SK-N-SH (cell line): Measurements from ENCODE around the gene PARD3.

ENCODE experiments used
- CTCF ChIP-seq: fragments of 200-600 bp; sonication (generic); IDR thresholded peaks from 2 replicates; pipeline ENCODE4 v1.6.1; 2017; ENCODE audit warnings: antibody characterized with exemption, mild to moderate bottlenecking, moderate library complexity
- FOXM1 ChIP-seq: IDR thresholded peaks from 2 replicates; pipeline ENCODE4 v1.4.0; 2012; ENCODE audit warnings: low read depth, mild to moderate bottlenecking
- GABPA ChIP-seq: IDR thresholded peaks from 2 replicates; pipeline ENCODE4 v1.4.0; 2012; ENCODE audit warnings: low read depth, mild to moderate bottlenecking
- GATA2 ChIP-seq: sonication (generic); formaldehyde crosslinking; IDR thresholded peaks from 2 replicates; pipeline ENCODE4 v1.5.0; 2020; ENCODE audit warnings: mild to moderate bottlenecking, missing genetic modification reagents
- POLR2AphosphoS5 ChIP-seq: IDR thresholded peaks from 2 replicates; pipeline ENCODE4 v1.6.1; 2012; ENCODE audit warnings: low read depth, low read length
- RCOR1 ChIP-seq: fragments of 150-350 bp; IDR thresholded peaks from 2 replicates; pipeline ENCODE4 v1.6.1; 2017; ENCODE audit warnings: antibody characterized with exemption, low read length
- REST ChIP-seq: IDR thresholded peaks from 2 replicates; pipeline ENCODE4 v1.6.1; 2012; ENCODE audit warnings: mild to moderate bottlenecking, low read depth, low read length, moderate library complexity
- USF1 ChIP-seq: IDR thresholded peaks from 2 replicates; pipeline ENCODE4 v1.4.0; 2012; ENCODE audit warnings: low read depth, borderline replicate concordance

- TF ChIP-seq FOXM1 (no peak), GABPA (no peak), CTCF (no peak), POLR2AphosphoS5 (no peak), REST (no peak), GATA2 (CRISPR knock-in tag) (no peak), USF1 (no peak), RCOR1 (no peak)
Measured at GRCh38 chr10:34715511-34716187, 99.4 kb downstream of the PARD3 start.
